HUES6 (cell line): ENCODE measurements around the gene VPS16.

ENCODE experiments used
- H3K27ac ChIP-seq: 2 replicates; pipeline ENCODE4 v1.7.0; 2013; ENCODE audit warnings: low read depth, mild to moderate bottlenecking, low read length, inconsistent platforms
- H3K27me3 ChIP-seq: 2 replicates; pipeline ENCODE4 v1.6.1; 2013; ENCODE audit warnings: low read length; ENCODE audit not compliant: control insufficient read depth, insufficient read depth
- H3K36me3 ChIP-seq: 2 replicates; pipeline ENCODE4 v1.6.1; 2013; ENCODE audit warnings: low read length; ENCODE audit not compliant: control insufficient read depth, insufficient read depth
- H3K4me1 ChIP-seq: 2 replicates; pipeline ENCODE4 v1.6.1; 2013; ENCODE audit warnings: low read length; ENCODE audit not compliant: control insufficient read depth, insufficient read depth
- H3K4me3 ChIP-seq: 2 replicates; pipeline ENCODE4 v1.5.1; 2013; ENCODE audit warnings: low read depth, low read length
- H3K9ac ChIP-seq: one replicate; pipeline ENCODE4 v1.6.1; 2013; ENCODE audit warnings: mild to moderate bottlenecking, low read length
- H3K9me3 ChIP-seq: 2 replicates; pipeline ENCODE4 v1.6.1; 2013; ENCODE audit warnings: low read depth, low read length; ENCODE audit not compliant: control insufficient read depth, insufficient read depth

The VPS16 gene

DNA sequence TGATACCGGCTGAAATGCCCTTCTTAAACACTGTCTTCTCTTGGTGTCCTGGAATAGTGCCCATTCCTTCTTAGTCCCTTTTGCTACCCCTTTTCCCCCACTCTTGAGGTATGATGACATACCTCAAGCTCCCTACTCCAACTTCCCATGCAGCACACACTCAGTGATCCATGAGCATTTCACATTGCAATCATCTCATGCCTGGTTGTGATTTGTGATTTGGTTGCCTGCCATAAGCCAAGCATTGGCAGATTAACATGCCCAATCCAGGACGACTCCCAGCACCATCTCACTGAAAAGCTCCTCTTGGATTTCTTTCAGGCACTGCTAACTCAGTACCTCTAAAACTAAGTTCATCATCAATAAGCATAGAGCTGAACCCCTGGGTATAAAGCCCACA is 18.0 kb downstream of the VPS16 start:
- Histone ChIP-seq H3K4me1 (no peaks in the 10 kb centered on the region), H3K27ac (no peak overlapping the region), H3K9ac (no peak overlapping the region), H3K4me3 (no peak overlapping the region), H3K27me3 (no peaks in the 10 kb centered on the region), H3K36me3 (peaks cover 12% of the 10 kb centered on the region; the same call in 1 of the 2 replicates), H3K9me3 (no peaks in the 10 kb centered on the region)

- H3K27ac ChIP-seq, result no peak overlapping the region
- no peaks in the 10 kb centered on the region for H3K27me3 ChIP-seq
- H3K36me3 ChIP-seq, result peaks cover 16% of the 10 kb centered on the region; the same call in 1 of the 2 replicates
- peak overlapping the region; percentile 26 for H3K9ac ChIP-seq
- no peaks in the 10 kb centered on the region for H3K4me1 ChIP-seq
- H3K4me3 ChIP-seq, result no peak overlapping the region
- H3K9me3 ChIP-seq, result no peaks in the 10 kb centered on the region
Measured at GRCh38 chr20:2859330-2860121, 19.0 kb downstream of the VPS16 start.

DNA sequence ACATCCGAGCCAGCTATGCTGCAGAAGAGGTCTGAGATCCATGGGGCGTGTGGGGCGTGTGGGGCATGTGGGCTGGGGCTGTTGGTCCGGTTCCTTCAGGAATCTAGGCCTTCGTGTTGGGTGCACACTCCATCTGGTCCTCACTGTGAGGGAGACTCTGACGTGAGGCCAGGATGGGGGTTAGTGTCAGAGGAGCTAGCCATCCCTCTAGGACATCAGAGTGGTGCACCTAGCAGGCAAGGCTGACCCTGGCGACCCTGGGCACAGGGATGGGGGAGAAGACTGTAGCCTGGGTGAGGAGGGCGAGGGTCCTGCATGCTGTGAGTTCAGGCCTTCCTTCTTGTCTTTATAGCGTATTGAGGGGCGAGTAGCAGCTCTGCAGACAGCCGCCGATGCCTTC is 24.1 kb downstream of the VPS16 start:
- Histone ChIP-seq H3K9ac (no peak overlapping the region), H3K27me3 (no peaks in the 10 kb centered on the region), H3K4me1 (no peaks in the 10 kb centered on the region), H3K27ac (no peak overlapping the region), H3K4me3 (no peak overlapping the region), H3K9me3 (no peaks in the 10 kb centered on the region), H3K36me3 (peaks cover 33% of the 10 kb centered on the region; the same call in 1 of the 2 replicates)

GRCh38 chr20:2865101-2865500 is 24.6 kb downstream of the VPS16 start:
- H3K4me3 ChIP-seq, result no peak overlapping the region
- H3K9ac ChIP-seq, result no peak overlapping the region
- H3K4me1 ChIP-seq, result no peaks in the 10 kb centered on the region
- H3K9me3 ChIP-seq, result no peaks in the 10 kb centered on the region
- peaks cover 30% of the 10 kb centered on the region; the same call in 1 of the 2 replicates for H3K36me3 ChIP-seq
- H3K27me3 ChIP-seq, result no peaks in the 10 kb centered on the region
- no peak overlapping the region for H3K27ac ChIP-seq

DNA sequence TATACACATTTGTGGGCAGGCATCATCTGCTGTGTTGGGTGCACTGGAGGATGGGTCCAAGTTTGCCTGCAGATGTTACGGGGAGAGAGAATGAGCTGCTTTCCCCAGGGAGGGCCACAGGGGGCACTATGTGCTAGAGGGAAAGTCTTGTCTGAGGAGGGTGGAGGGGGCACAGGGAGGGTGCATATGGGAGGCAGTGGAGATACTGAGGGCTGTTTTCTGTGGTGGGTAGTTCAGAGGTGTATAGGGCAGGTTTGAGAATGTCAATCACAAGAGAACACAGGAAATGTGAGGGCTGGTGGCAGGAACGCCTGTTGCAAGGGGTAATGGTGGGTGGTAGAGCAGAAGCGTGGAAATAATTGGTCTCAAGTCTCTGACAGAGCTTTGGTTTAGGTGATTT is 25.1 kb downstream of the VPS16 start:
- H3K4me1 ChIP-seq, result peaks cover 2% of the 10 kb centered on the region; the same call in 1 of the 2 replicates
- H3K9me3 ChIP-seq, result no peaks in the 10 kb centered on the region
- H3K4me3 ChIP-seq, result no peak overlapping the region
- H3K27ac ChIP-seq, result no peak overlapping the region
- peaks cover 29% of the 10 kb centered on the region; the same call in 1 of the 2 replicates for H3K36me3 ChIP-seq
- H3K27me3 ChIP-seq, result no peaks in the 10 kb centered on the region
- no peak overlapping the region for H3K9ac ChIP-seq

- Histone ChIP-seq H3K27ac (no peak overlapping the region), H3K36me3 (peaks cover 24% of the 10 kb centered on the region; the same call in 1 of the 2 replicates), H3K9ac (no peak overlapping the region), H3K27me3 (peaks cover 5% of the 10 kb centered on the region), H3K4me1 (peaks cover 7% of the 10 kb centered on the region; the same call in 1 of the 2 replicates), H3K4me3 (no peak overlapping the region), H3K9me3 (no peaks in the 10 kb centered on the region)
Measured at GRCh38 chr20:2866236-2866635, 25.7 kb downstream of the VPS16 start.

DNA sequence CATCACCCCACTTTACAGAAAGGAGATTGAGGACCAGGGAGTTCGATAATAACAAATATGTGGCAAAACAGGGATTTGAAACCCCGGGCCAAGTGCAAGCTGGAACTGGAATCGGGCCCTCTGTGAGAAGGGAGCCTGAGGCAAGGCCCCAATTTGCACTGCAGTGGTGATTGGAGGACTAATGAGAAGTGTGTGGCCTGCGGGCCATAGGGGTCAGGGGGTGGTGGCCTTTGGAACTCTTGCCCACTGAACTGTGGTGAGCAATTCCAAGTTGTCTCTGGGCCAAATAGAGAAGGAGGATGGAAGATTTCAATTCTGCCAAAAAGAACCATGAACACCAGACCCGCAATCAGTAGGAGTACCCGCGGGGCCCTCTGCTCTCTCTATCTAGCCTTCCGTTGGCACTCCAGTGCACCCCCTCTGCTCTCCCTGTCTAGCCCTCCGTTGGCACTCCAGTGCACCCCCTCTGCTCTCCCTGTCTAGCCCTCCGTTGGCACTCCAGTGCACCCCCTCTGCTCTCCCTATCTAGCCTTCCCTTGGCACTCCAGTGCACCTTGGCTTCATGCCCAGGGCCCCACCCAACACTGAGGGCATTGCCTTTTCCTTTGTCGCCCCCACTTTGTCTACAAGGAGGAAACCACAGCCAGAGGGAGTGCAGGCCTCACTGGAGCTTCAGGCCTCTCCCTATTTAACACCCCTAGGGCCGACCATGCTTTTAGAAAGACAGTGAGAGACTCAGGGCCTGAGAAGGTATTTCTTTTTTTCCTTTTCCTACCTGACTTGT is 26.7 kb downstream of the VPS16 start:
- Histone ChIP-seq H3K27ac (no peak overlapping the region), H3K9ac (no peak overlapping the region), H3K4me3 (no peak overlapping the region), H3K9me3 (no peaks in the 10 kb centered on the region), H3K27me3 (peaks cover 15% of the 10 kb centered on the region), H3K4me1 (peaks cover 7% of the 10 kb centered on the region; the same call in 1 of the 2 replicates), H3K36me3 (peaks cover 21% of the 10 kb centered on the region; the same call in 1 of the 2 replicates)

DNA sequence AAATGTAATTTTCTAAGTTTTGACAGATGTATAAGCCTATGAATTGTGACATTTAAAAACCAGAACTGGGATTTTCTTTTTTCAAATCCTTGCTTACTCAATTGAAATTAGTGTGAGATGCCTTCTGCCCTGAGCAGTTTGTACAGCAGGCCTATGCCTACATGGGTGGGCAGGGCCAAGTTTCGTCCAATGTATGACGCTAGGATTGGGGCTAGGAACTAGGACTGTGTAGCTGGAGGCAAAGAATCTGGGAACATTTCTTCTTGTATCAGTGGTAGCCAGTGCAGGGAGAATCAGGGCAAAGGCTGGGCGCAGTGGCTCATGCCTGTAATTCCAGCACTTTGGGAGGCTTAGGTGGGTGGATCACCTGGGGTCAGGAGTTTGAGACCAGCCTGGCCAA is 28.8 kb downstream of the VPS16 start:
- no peaks in the 10 kb centered on the region for H3K9me3 ChIP-seq

DNA sequence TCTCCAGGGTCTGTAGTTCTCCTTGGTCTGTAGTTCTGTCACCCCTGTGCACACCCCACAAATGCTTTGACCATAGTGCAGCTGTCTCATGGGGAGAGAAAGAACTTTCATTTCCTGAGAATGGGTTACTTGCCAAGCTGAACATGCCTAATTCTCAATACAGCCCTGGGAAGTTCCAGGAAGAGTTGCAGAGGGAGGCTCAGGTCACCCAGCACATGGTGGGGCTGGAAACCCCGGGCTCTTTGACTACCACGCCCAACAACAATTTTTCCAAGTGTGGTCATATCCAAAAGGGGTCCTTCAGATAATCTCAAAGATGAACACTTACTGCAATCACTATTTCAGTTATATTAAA is 30.5 kb downstream of the VPS16 start:
- Histone ChIP-seq H3K36me3 (peaks cover 9% of the 10 kb centered on the region; the same call in 1 of the 2 replicates), H3K4me1 (peaks cover 12% of the 10 kb centered on the region), H3K27ac (no peak overlapping the region), H3K4me3 (no peak overlapping the region), H3K9me3 (no peaks in the 10 kb centered on the region), H3K9ac (no peak overlapping the region), H3K27me3 (peaks cover 22% of the 10 kb centered on the region)

More for the DNA sequence above, 28.8 kb downstream of the VPS16 start:
- Histone ChIP-seq H3K4me3 (no peak overlapping the region), H3K27me3 (peaks cover 22% of the 10 kb centered on the region), H3K9ac (no peak overlapping the region), H3K4me1 (peaks cover 8% of the 10 kb centered on the region; the same call in 1 of the 2 replicates), H3K36me3 (peaks cover 18% of the 10 kb centered on the region; the same call in 1 of the 2 replicates), H3K27ac (no peak overlapping the region)

DNA sequence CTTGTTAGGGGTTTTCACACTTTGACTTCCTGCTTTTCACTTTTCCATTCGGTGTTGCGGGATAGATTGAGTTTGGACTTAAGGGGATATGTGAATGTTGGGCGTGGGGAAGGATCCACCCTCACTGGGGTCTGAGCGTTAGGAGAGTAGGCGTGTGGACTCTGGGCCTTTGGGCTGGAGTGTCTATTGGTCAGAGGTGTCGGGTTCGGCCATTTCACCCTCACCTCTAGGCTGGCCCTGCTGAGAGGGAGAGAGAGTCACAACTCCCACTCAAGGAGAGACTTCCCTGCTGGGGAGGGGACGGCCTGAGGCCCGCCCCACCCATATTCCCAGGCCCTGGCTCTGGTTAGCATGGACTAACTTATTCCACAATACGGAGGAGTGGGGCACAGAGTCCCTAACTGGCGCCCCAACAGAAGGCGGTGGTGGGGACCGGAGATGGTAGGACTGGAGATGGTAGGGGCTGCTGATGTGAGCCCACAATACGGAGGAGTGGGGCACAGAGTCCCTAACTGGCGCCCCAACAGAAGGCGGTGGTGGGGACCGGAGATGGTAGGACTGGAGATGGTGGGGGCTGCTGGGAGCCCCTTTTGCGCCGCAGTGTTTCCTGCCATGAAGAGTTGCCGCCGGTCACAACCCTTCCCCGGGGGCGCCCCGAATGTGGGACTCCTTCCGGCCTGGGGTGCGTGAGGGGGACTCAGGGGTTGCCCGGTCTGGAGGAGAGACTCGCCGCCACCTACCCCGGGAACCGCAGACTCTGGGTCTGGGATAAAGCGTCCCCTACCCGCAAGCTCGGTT is 31.3 kb downstream of the VPS16 start:
- Histone ChIP-seq H3K27me3 (peaks cover 22% of the 10 kb centered on the region), H3K9me3 (no peaks in the 10 kb centered on the region), H3K9ac (peak overlapping the region; percentile 67), H3K4me3 (peak overlapping the region; percentile 91), H3K4me1 (peaks cover 12% of the 10 kb centered on the region), H3K27ac (no peak overlapping the region), H3K36me3 (peaks cover 1% of the 10 kb centered on the region; the same call in 1 of the 2 replicates)
